GM23248 (cell line): ENCODE results near the gene TRDMT1.

Source experiments
- EZH2 ChIP-seq: fragments of 200-600 bp; sonication (generic); IDR thresholded peaks from 2 replicates; pipeline ENCODE4 v1.6.1; 2018; ENCODE audit warnings: antibody characterized with exemption, mild to moderate bottlenecking; ENCODE audit not compliant: insufficient read depth, poor library complexity, severe bottlenecking
- EZH2phosphoT487 ChIP-seq: fragments of 200-600 bp; sonication (generic); IDR thresholded peaks from 2 replicates; pipeline ENCODE4 v1.6.1; 2018; ENCODE audit warnings: antibody characterized with exemption, moderate library complexity, mild to moderate bottlenecking, low read depth; ENCODE audit not compliant: insufficient read depth

DNA sequence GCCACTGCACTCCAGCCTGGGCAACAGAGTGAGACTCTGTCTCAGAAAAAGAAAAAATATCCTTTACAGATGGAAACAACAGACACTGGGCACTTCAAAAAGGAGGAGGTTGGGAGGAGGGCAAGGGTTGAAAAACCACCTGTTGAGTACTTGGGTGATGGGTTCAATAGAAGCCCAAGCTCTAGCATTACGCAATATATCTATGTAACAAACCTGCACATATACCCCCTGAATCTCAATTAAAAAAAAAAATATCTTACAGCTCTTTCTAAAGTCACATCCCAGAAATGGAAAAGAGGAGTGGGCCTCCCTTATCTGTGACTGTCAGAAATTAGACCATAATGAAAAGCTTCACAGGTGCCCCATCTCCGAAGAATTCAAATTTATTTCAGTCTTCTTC, 38.6 kb upstream of the TRDMT1 start:
- TF ChIP-seq EZH2: no peak
- no peak for TF ChIP-seq EZH2phosphoT487
